Natural killer cell treated with Interleukin-12 subunit alpha and Interleukin-12 subunit beta and Interleukin-15 and Interleukin-18, amount 100 ng/mL, for 72 hours (primary cell): ENCODE data around the gene CCL7. TPM values are rescaled to one million over a fixed set of nuclear protein-coding genes. Genes with fewer than 3 reads are reported as not detected.
A peak's percentile ranks its signal among the peaks of the same experiment; 100 is the strongest.

Experiments
- ATAC-seq, 2 donors: fragments of 150-1000 bp; cut with Tn5 transposase in 1 of 2; sonication (Bioruptor Pico), chemical (Tn5 transposase) in 1 of 2; 2 replicates each; pipeline ENCODE4 v1.10.0; 2021
- DNase-seq: peaks from one replicate; pipeline ENCODE4 v3.0.0; 2022; ENCODE audit warnings: low spot score
- H3K27ac Mint-ChIP-seq, 2 donors: 1 replicate in 1 of 2; 2 replicates in 1 of 2; pipeline ENCODE4 v1.8.0; 2022; ENCODE audit warnings: mixed read lengths in 2 of 2, mild to moderate bottlenecking in 1 of 2, moderate library complexity in 1 of 2
- H3K27me3 Mint-ChIP-seq, 2 donors: 1 replicate in 1 of 2; 2 replicates in 1 of 2; pipeline ENCODE4 v1.8.0; 2022; ENCODE audit warnings: mixed read lengths in 2 of 2
- H3K36me3 Mint-ChIP-seq: one replicate; pipeline ENCODE4 v1.8.0; 2022; ENCODE audit warnings: mixed read lengths
- H3K4me1 Mint-ChIP-seq, 2 donors: 1 replicate in 1 of 2; 2 replicates in 1 of 2; pipeline ENCODE4 v1.8.0; 2022; ENCODE audit warnings: low read depth in 2 of 2, mixed read lengths in 2 of 2, mild to moderate bottlenecking in 1 of 2
- H3K4me3 Mint-ChIP-seq: one replicate; pipeline ENCODE4 v1.8.0; 2022; ENCODE audit warnings: mixed read lengths
- H3K9me3 Mint-ChIP-seq: 2 replicates; pipeline ENCODE4 v1.8.0; 2022; ENCODE audit warnings: mixed read lengths
- total RNA-seq, 2 donors: library from RNA; stranded (reverse); gene quantifications; one replicate each; pipeline ENCODE4 v1.2.3, GENCODE V29; 2022

CCL7 gene
- total RNA-seq, 2 donors from 2014 or later = not detected

- peak in 1 of 2 donors; percentile 46 for ATAC-seq
- DNase-seq = no peak
- Mint-ChIP-seq H3K4me3 (no peak overlapping the region), H3K27me3 (peaks cover 16 to 37% of the 10 kb centered on the region in 2 donors), H3K27ac (peak overlapping the region in 1 of 2 donors; percentile 28), H3K9me3 (no peaks in the 10 kb centered on the region), H3K36me3 (no peaks in the 10 kb centered on the region), H3K4me1 (peaks cover 5 to 8% of the 10 kb centered on the region in 2 donors)
Observed at GRCh38 chr17:34236281-34236892, 33.6 kb upstream of the CCL7 start.

GRCh38 chr17:34237458-34237857 lies 32.6 kb upstream of the CCL7 start:
- DNase-seq = no peak
- H3K36me3 Mint-ChIP-seq = no peaks in the 10 kb centered on the region
- peaks cover 15 to 38% of the 10 kb centered on the region in 2 donors for H3K27me3 Mint-ChIP-seq
- no peak overlapping the region for H3K27ac Mint-ChIP-seq
- peaks cover 5 to 8% of the 10 kb centered on the region in 2 donors for H3K4me1 Mint-ChIP-seq
- H3K4me3 Mint-ChIP-seq = no peak overlapping the region
- H3K9me3 Mint-ChIP-seq = no peaks in the 10 kb centered on the region
- no peak for ATAC-seq

GRCh38 chr17:34241062-34241461 lies 29.0 kb upstream of the CCL7 start:
- H3K27me3 Mint-ChIP-seq = peaks cover 9 to 23% of the 10 kb centered on the region in 2 donors
- no peak overlapping the region for H3K4me3 Mint-ChIP-seq
- no peaks in the 10 kb centered on the region for H3K36me3 Mint-ChIP-seq
- peaks cover 5 to 8% of the 10 kb centered on the region in 2 donors for H3K4me1 Mint-ChIP-seq
- no peak for ATAC-seq
- H3K27ac Mint-ChIP-seq = no peak overlapping the region
- DNase-seq = no peak
- H3K9me3 Mint-ChIP-seq = no peaks in the 10 kb centered on the region

GRCh38 chr17:34242587-34243363 lies 27.2 kb upstream of the CCL7 start:
- Mint-ChIP-seq H3K36me3 (no peaks in the 10 kb centered on the region), H3K9me3 (no peaks in the 10 kb centered on the region), H3K27me3 (peaks cover 9 to 16% of the 10 kb centered on the region in 2 donors), H3K4me1 (no peaks in the 10 kb centered on the region), H3K27ac (no peak overlapping the region), H3K4me3 (no peak overlapping the region)
- no peak for DNase-seq
- ATAC-seq = peak; percentile 17 to 40

GRCh38 chr17:34243364-34244320 lies 26.4 kb upstream of the CCL7 start:
- no peaks in the 10 kb centered on the region for H3K9me3 Mint-ChIP-seq
- H3K4me1 Mint-ChIP-seq = no peaks in the 10 kb centered on the region
- DNase-seq (no peak), ATAC-seq (no peak)
- no peak overlapping the region for H3K27ac Mint-ChIP-seq
- H3K36me3 Mint-ChIP-seq = no peaks in the 10 kb centered on the region
- peaks cover 9 to 24% of the 10 kb centered on the region in 2 donors for H3K27me3 Mint-ChIP-seq
- no peak overlapping the region for H3K4me3 Mint-ChIP-seq

GRCh38 chr17:34245351-34245905 lies 24.6 kb upstream of the CCL7 start:
- no peak overlapping the region for H3K27ac Mint-ChIP-seq

GRCh38 chr17:34246446-34246845 lies 23.6 kb upstream of the CCL7 start:
- Mint-ChIP-seq H3K9me3 (no peaks in the 10 kb centered on the region), H3K27me3 (peaks cover 5 to 26% of the 10 kb centered on the region in 2 donors), H3K36me3 (no peaks in the 10 kb centered on the region), H3K27ac (no peak overlapping the region), H3K4me3 (no peak overlapping the region), H3K4me1 (no peaks in the 10 kb centered on the region)
- DNase-seq (no peak), ATAC-seq (peak in 1 of 2 donors; percentile 18)

More at GRCh38 chr17:34245351-34245905, 24.6 kb upstream of the CCL7 start:
- H3K36me3 Mint-ChIP-seq = no peaks in the 10 kb centered on the region
- peaks cover 2 to 20% of the 10 kb centered on the region in 2 donors for H3K27me3 Mint-ChIP-seq
- H3K9me3 Mint-ChIP-seq = no peaks in the 10 kb centered on the region
- H3K4me1 Mint-ChIP-seq = no peaks in the 10 kb centered on the region
- no peak for DNase-seq
- no peak overlapping the region for H3K4me3 Mint-ChIP-seq
- no peak for ATAC-seq

- no peak overlapping the region for H3K27ac Mint-ChIP-seq
- DNase-seq (no peak), ATAC-seq (no peak)
- H3K27me3 Mint-ChIP-seq = peaks cover 5 to 28% of the 10 kb centered on the region in 2 donors
- H3K4me1 Mint-ChIP-seq = no peaks in the 10 kb centered on the region
- H3K4me3 Mint-ChIP-seq = no peak overlapping the region
- H3K36me3 Mint-ChIP-seq = no peaks in the 10 kb centered on the region
- no peaks in the 10 kb centered on the region for H3K9me3 Mint-ChIP-seq
Observed at GRCh38 chr17:34246881-34247280, 23.1 kb upstream of the CCL7 start.

GRCh38 chr17:34248511-34249024 lies 21.5 kb upstream of the CCL7 start:
- no peak overlapping the region for H3K27ac Mint-ChIP-seq
- H3K36me3 Mint-ChIP-seq = no peaks in the 10 kb centered on the region
- no peak overlapping the region for H3K4me3 Mint-ChIP-seq
- H3K9me3 Mint-ChIP-seq = no peaks in the 10 kb centered on the region
- no peaks in the 10 kb centered on the region for H3K4me1 Mint-ChIP-seq
- DNase-seq (no peak), ATAC-seq (no peak)
- H3K27me3 Mint-ChIP-seq = peaks cover 11 to 31% of the 10 kb centered on the region in 2 donors

- Mint-ChIP-seq H3K9me3 (no peaks in the 10 kb centered on the region), H3K27ac (no peak overlapping the region), H3K4me3 (no peak overlapping the region), H3K4me1 (no peaks in the 10 kb centered on the region), H3K27me3 (peaks cover 11 to 34% of the 10 kb centered on the region in 2 donors), H3K36me3 (no peaks in the 10 kb centered on the region)
- DNase-seq (no peak), ATAC-seq (no peak)
Observed at GRCh38 chr17:34249061-34249460, 21.0 kb upstream of the CCL7 start.

GRCh38 chr17:34249478-34249877 lies 20.5 kb upstream of the CCL7 start:
- no peaks in the 10 kb centered on the region for H3K9me3 Mint-ChIP-seq
- no peaks in the 10 kb centered on the region for H3K4me1 Mint-ChIP-seq
- H3K4me3 Mint-ChIP-seq = no peak overlapping the region
- ATAC-seq = no peak
- DNase-seq = no peak
- no peak overlapping the region for H3K27ac Mint-ChIP-seq
- H3K36me3 Mint-ChIP-seq = no peaks in the 10 kb centered on the region
- peaks cover 13 to 38% of the 10 kb centered on the region in 2 donors for H3K27me3 Mint-ChIP-seq

- Mint-ChIP-seq H3K9me3 (no peaks in the 10 kb centered on the region), H3K4me3 (no peak overlapping the region), H3K4me1 (peaks cover 5 to 6% of the 10 kb centered on the region in 2 donors), H3K27me3 (peaks cover 23 to 55% of the 10 kb centered on the region in 2 donors), H3K36me3 (no peaks in the 10 kb centered on the region), H3K27ac (no peak overlapping the region)
- DNase-seq (no peak), ATAC-seq (no peak)
Observed at GRCh38 chr17:34251186-34251585, 18.8 kb upstream of the CCL7 start.

- no peaks in the 10 kb centered on the region for H3K9me3 Mint-ChIP-seq
- H3K4me3 Mint-ChIP-seq = no peak overlapping the region
- no peak overlapping the region for H3K27ac Mint-ChIP-seq
- H3K4me1 Mint-ChIP-seq = peaks cover 5 to 6% of the 10 kb centered on the region in 2 donors
- ATAC-seq = peak in 1 of 2 donors; percentile 3
- H3K27me3 Mint-ChIP-seq = peaks cover 26 to 62% of the 10 kb centered on the region in 2 donors
- no peaks in the 10 kb centered on the region for H3K36me3 Mint-ChIP-seq
- DNase-seq = no peak
Observed at GRCh38 chr17:34252095-34252443, 18.0 kb upstream of the CCL7 start.
